ENCODE results near the gene ATP7B.
"Not testable (repeated sequence)": the region's sequence is repeated elsewhere in the genome, so short reads cannot be mapped to it uniquely, and the experiment has no call there.

ATP7B gene

GRCh38 chr13:51920267-51920666 lies 91.0 kb downstream of the ATP7B start:
- DNase-seq, result no peak

GRCh38 chr13:51919531-51919930 lies 91.7 kb downstream of the ATP7B start:
- no peak for DNase-seq

DNA sequence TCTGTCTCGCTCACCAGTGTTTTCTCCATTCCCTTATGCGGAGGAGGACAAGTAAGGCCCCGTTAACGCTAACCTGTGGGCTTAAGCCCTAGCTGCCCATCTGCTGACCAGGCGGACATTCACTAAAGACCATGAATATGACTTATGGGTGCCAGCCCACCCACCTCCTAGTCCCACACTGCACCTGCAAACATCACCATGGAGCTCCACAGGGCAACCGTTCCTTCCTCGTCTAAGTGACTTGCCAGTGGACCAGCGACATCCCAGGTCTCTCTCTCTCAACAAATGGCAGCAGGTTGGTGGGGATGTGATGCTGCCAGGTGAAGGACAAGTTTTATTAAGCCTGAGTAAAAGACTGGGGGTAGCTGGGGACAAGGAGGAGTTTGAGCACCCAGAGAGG lies 94.3 kb downstream of the ATP7B start:
- DNase-seq, result no peak

DNA sequence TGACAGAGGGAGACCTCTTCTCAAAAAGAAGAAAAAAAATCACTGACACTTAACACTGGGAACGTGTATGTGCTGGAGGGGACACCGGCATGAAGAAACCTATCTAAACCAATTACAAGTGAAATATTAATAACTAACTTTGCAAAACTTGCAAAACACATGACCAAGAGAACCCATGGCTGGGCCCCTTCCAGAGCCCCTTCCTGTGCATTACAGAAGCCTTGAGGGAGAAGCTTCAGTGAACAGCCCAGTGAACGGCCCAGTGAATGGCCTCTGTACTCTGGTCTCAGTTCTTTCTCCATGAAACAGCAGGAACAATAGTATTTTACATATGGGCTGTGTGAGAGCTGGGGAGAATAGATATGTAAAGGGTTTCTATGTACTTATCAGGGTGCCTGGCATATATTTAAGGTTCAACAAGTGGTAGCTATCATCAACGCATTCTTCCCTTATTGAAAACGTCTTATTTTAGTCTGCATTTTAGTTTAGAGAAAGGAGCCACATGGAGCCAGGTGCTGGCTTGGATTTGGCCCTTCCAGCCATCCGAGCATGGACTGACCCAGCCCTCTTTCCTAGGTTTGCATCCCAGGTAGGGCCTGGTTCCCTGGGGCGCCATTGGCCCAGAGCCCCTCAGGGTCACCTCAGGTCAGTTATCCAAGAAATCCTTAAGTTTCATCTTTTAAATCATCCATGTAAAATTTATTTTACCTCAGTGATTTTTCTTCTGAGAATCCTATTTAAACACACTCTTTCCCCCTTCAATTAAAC lies 95.0 kb downstream of the ATP7B start:
- no peak for DNase-seq

GRCh38 chr13:51914137-51914493 lies 97.1 kb downstream of the ATP7B start:
- DNase-seq, result no peak

DNA sequence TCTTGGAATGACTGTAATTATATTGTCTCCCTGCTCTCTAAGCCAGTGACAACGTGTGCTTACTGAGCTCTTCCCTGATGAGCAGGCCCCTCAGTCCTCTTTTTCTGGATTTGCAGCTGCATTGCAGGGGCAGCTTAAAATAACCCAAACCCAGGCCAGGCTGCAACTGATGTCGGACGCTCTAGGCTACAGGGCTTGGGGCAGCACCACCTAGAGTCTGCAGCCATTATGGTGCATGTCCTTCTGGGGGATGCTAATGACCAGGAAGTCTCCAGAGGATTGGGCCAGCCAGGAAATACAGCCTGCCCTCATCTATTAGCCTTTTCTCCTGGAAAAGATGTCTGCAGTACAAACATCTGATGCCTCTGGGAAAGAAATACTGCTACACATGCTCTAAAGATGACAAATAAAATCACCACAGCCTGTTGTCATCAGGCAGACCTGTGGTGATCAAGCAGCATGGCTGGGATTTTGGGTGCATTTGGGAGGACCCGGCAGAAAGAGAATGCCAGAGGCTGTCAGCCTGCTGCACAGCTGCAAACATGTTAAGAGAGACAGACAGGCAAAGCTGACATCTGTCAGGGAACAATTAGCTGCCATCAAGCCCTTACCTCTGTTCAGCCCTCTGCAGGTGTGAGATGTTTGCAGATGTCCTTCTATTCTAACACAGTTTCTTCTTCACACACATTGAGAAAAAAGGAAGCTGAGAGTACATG lies 97.7 kb downstream of the ATP7B start:
- DNase-seq, result no peak

GRCh38 chr13:51912511-51913225 lies 98.6 kb downstream of the ATP7B start:
- DNase-seq, result no peak

DNA sequence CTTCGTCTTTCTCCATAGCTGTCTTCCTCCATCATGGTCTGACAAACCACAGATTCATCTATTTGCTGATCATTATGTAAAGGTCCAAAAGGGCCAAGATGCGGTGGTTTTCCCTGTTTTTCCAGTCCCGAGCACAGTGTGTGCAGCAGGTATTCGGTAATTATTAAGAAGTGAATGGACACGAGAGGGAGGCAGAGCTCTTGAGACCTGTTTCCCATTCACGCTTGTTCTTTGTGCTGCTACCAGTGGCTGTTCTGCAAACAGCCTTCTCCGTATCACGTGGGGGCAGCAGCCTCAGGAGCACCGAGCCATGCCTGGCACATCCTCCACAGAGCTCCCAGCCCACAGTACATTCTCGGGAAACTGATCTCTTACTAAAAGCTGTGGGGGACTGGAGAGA lies 99.2 kb downstream of the ATP7B start:
- DNase-seq, result no peak

DNA sequence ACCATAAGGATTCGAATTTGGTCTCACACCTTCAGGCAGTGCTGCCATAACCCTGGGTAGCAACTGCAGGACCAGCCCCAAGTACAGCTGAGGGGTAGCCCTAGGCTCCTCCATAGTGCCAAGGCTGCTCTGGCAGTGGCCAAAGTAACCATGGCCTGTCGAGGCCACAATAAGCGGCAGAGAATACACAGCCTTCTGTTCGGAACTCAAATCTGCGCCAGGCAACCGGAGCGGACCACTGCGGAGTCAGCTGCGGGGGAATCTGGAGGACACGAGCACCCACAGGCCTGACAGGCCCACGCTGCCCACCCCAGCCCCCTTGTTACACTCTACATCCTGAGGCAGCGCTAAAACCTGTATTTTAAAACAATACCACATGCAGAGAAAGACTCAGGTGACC lies 100.7 kb downstream of the ATP7B start:
- no peak for DNase-seq

- not testable (repeated sequence) for DNase-seq
These were observed 102.0 kb downstream of the ATP7B start for GRCh38 chr13:51909265-51909664.

GRCh38 chr13:51907040-51907732 lies 104.1 kb downstream of the ATP7B start:
- no peak for DNase-seq

GRCh38 chr13:51906581-51906980 lies 104.7 kb downstream of the ATP7B start:
- no peak for DNase-seq

GRCh38 chr13:51905787-51906186 lies 105.5 kb downstream of the ATP7B start:
- no peak for DNase-seq

DNA sequence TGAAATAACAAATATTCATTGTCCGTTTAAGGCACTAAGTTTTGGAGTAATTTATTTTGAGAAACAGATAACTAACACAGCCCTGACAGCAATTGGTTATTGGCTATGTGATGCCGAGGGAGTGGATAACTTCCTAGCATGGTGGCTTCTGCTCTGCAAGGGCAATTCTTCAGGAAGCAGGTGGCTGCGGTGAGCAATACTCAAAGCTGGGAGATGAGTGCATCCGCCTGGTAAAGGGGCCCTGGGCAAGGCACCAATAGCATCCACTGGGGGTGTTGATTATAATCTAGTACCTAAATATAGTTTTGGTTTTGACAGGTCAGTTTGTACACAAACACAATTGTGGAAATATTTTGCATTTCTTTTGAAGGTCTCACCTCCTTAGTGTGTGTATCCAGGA lies 108.5 kb downstream of the ATP7B start:
- DNase-seq, result no peak

GRCh38 chr13:51900471-51900870 lies 110.8 kb downstream of the ATP7B start:
- no peak for DNase-seq

DNA sequence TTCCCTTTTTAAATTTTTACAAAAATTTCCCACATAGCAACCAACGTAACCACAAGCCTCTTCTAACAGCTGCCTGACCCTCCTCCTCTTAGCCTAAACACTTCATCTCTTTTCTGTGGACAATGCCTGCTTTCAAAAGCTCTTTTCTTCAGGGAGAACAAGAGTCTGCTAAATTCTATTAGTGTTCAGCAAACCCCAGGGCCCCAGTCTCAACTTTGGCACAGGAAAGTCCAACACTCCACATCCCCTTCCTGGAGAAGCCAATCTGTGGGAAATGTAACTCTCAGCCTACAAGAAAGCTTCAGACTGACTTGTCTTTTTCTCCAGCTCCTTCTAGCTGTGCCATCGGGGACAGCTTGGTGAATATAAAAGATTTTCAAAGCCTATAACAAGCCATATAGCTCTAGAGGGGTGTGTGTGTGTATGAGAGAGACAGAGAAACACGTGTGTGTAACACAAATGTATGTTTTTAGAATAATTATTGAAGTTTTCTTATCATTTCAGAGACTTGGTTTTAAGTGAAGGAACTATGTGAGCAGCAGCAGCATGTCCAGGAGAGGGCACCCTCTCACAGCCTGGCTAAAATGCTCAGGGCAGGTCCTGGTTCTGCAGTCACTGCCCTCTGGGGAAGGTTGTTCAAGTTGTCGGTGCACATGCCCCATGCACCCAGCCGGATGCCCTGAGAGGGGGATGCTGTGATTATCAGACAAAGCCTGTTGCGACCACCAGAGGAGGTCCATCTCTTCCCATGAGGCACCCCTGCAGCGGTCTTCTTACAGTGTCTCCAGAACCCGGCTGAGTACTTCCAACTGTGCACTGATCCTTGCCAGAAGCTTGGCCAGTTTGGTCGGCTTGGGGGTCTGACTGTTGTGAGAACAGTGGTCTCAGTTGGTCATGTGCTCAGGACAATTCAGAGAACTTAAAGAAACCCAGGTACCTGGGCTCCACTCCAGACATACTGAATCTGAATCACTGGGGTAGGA lies 115.1 kb downstream of the ATP7B start:
- DNase-seq, result peak; percentile 52

- DNase-seq, result no peak
These were observed 117.0 kb downstream of the ATP7B start for GRCh38 chr13:51894239-51894638.

DNA sequence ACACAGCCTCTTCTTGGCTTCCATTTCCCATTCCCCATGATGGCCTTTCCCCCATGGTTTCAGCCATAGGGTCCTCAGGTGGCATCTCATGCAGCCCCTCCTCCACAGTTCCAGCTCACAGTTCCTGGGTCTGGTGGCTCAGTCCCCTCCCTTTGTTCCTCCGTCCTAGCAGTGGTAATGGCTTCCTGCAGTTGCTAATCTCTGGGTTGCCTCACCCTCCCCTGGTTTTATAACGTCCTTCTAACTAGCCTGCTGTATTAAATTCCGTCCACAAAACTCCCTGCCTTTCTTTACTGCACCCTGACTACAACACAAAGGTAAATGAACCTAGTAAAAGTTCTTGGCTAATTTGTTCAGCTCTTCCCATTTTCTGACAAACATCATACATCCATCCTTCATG lies 118.6 kb downstream of the ATP7B start:
- no peak for DNase-seq

DNA sequence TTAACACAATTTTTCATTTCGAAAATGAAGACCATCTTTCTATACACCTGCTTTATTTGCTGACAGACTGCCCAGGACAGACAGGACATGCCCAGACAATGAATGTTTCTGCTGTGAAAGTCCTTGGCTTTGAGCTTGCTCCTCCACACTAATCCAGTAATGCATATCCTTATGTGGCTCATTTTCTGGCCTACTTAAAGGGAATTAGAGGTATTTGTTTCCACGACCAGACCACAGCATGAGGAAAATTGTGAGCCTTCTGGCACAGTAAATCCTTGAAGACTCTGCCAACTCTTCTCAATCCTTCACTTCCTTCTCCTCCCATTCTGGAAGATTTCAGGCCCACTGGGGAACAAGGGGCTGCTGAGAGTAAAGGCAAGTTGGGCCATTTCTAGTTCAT lies 123.8 kb downstream of the ATP7B start:
- DNase-seq, result no peak

GRCh38 chr13:51885651-51886050 lies 125.6 kb downstream of the ATP7B start:
- no peak for DNase-seq

DNA sequence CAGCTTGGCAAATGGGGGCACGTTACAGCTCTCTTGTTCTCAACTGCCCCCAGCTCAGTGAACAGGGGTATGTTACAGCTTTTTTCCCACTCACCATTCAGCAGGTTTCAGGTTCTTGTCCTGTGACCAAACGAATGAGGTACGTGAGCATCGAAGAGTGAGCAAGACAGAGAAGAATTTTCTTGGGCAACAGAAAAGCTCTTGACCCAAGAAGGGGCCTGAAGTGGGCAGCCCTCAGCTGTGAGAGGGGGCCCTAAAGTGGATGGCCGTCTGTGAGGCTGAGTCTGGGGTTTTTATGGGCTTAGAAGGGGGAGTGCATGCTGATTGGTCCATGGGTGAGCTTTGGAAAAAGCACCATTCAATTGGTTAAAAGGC lies 128.0 kb downstream of the ATP7B start:
- no peak for DNase-seq
